Measurements from ENCODE around the gene SASH1. TPM values are rescaled to one million over a fixed set of nuclear protein-coding genes. Genes with fewer than 3 reads are reported as not detected.

SASH1 gene
- total RNA-seq, 6 donors from 2014 or later, result 59.3 to 131 (median 79.2) TPM

DNA sequence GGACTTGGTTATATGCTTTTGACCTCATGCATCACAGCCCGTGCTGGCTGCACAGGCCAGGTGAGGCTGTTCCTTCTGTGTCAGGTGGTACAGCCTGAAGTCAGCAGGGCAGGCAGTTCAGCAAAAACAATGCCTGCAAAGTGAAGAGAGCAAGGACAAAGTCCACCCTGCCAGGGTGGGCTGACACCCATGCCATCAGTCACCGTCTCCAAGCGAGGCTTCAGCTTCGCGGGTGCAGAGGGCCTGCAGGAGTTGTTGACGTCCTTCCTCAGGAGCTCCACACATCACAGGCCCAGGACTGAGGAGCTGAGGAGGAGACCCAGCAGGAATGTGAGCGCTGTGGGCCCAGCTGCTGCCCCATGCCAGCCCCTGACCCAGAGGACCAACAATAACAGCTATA, 111.3 kb downstream of the SASH1 start:
- Histone ChIP-seq H3K36me3 (peaks cover 0 to 8% (median 2%) of the 10 kb centered on the region in 4 donors), H3K27me3 (no peaks in the 10 kb centered on the region), H3K9me3 (no peaks in the 10 kb centered on the region), H3K4me1 (peaks cover 6 to 21% (median 9%) of the 10 kb centered on the region in 4 donors), H3K4me3 (no peak overlapping the region), H3K27ac (peak overlapping the region in 1 of 4 donors; percentile 21)
- no peak for TF ChIP-seq POLR2AphosphoS5 (IDR thresholded peaks at IDR 0.05)
- TF ChIP-seq, protein P1, sequence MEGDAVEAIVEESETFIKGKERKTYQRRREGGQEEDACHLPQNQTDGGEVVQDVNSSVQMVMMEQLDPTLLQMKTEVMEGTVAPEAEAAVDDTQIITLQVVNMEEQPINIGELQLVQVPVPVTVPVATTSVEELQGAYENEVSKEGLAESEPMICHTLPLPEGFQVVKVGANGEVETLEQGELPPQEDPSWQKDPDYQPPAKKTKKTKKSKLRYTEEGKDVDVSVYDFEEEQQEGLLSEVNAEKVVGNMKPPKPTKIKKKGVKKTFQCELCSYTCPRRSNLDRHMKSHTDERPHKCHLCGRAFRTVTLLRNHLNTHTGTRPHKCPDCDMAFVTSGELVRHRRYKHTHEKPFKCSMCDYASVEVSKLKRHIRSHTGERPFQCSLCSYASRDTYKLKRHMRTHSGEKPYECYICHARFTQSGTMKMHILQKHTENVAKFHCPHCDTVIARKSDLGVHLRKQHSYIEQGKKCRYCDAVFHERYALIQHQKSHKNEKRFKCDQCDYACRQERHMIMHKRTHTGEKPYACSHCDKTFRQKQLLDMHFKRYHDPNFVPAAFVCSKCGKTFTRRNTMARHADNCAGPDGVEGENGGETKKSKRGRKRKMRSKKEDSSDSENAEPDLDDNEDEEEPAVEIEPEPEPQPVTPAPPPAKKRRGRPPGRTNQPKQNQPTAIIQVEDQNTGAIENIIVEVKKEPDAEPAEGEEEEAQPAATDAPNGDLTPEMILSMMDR (IDR thresholded peaks at IDR 0.05), result no peak
- TF ChIP-seq EP300 (IDR thresholded peaks at IDR 0.05), result no peak
- no peak for TF ChIP-seq POLR2A (IDR thresholded peaks at IDR 0.05)
- DNase-seq (peak in 1 of 2 donors; percentile 48), ATAC-seq (ENCODE audit: low FRiP score in 2 of 2) (no peak)
- 97 to 100% methylated on average over 1 to 4 of the region's 7 CpGs for WGBS, 2 donors

DNA sequence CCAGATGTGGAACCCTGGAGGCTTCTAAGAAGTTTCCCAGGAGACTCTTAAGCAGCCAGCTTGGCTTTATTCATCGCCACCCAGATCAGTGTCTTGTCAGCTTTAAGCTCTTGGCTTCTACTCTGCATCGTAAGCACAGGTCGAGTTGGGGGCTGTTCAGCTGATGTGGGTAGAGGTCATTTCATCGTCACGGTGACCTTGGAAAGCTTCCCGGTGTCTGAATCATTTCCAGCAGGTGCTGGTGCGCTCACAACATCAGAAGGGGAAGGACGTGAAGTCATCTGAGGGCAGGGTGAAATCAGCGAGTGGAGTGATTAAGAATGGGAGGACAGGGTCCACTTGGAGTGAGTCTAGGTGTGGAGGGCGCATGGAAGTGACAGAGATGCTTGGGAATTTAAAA, 112.6 kb downstream of the SASH1 start:
- TF ChIP-seq, protein P1 (IDR thresholded peaks at IDR 0.05), result no peak
- TF ChIP-seq POLR2AphosphoS5 (IDR thresholded peaks at IDR 0.05) (no peak), EP300 (IDR thresholded peaks at IDR 0.05) (no peak), POLR2A (IDR thresholded peaks at IDR 0.05) (no peak)
- H3K27me3 ChIP-seq, result no peaks in the 10 kb centered on the region
- H3K4me3 ChIP-seq, result no peak overlapping the region
- peaks cover 6 to 21% (median 9%) of the 10 kb centered on the region in 4 donors for H3K4me1 ChIP-seq
- H3K27ac ChIP-seq, result peak overlapping the region in 2 of 4 donors; percentile 8 to 32
- ATAC-seq (ENCODE audit: low FRiP score in 2 of 2) (no peak), DNase-seq (no peak)
- H3K36me3 ChIP-seq, result peaks cover 0 to 8% (median 2%) of the 10 kb centered on the region in 4 donors
- 75 to 78% methylated on average over 9 to 10 of the region's 10 CpGs for WGBS, 2 donors
- H3K9me3 ChIP-seq, result no peaks in the 10 kb centered on the region

DNA sequence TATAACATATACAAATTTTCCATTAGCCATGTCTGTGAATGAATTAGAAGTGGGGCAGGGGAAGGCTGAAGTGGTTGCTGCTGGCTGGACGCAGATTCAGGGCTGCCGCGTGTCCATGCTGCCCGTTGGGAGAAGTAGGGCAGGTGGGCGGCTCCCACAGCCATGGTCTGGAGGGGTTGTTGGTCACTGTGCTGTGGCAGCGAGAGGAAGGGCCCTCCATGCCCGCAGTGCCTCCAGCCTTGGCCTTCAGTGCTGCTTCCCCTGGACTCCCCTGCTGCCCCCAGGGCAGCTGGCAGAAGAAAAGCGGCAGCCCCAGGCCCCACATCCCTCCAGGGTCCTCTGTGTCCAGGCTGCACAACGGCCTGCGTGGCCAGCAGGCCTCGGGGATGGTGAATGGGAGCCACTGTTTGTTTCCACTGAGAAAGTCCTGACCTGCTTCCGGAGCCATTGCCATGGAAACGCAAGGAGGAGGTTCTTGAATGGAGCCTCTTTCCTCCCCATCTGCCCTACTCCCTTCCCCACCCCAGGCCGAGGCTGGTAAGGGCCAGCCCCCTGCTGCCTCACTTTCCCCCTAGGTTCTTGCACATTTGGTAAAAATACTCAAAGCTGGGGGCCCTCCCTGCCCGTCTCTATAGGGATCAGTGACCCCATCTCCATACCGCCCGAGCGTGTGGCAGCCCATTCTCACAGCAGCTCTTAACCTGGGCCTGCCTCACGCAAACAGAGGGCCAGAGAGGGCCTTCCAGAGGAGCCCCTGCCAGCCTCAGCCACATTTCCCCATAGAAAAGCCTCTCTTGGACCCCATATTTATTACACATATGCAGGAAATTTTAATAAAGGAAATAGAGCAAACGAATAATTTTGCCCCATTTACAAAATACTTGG, 113.3 kb downstream of the SASH1 start:
- DNase-seq (peak in 1 of 2 donors; percentile 49), ATAC-seq (ENCODE audit: low FRiP score in 2 of 2) (peak in 1 of 2 donors; percentile 28)
- H3K36me3 ChIP-seq, result peaks cover 0 to 8% (median 2%) of the 10 kb centered on the region in 4 donors
- no peak for TF ChIP-seq POLR2AphosphoS5 (IDR thresholded peaks at IDR 0.05)
- no peak for TF ChIP-seq POLR2A (IDR thresholded peaks at IDR 0.05)
- no peak for TF ChIP-seq EP300 (IDR thresholded peaks at IDR 0.05)
- TF ChIP-seq, protein P1 (IDR thresholded peaks at IDR 0.05), result no peak
- H3K4me3 ChIP-seq, result no peak overlapping the region
- H3K9me3 ChIP-seq, result no peaks in the 10 kb centered on the region
- peaks cover 6 to 23% (median 8%) of the 10 kb centered on the region in 4 donors for H3K4me1 ChIP-seq
- 88 to 92% methylated on average over 16 to 19 of the region's 20 CpGs for WGBS, 2 donors
- H3K27ac ChIP-seq, result peak overlapping the region in 2 of 4 donors; percentile 29 to 32
- no peaks in the 10 kb centered on the region for H3K27me3 ChIP-seq

DNA sequence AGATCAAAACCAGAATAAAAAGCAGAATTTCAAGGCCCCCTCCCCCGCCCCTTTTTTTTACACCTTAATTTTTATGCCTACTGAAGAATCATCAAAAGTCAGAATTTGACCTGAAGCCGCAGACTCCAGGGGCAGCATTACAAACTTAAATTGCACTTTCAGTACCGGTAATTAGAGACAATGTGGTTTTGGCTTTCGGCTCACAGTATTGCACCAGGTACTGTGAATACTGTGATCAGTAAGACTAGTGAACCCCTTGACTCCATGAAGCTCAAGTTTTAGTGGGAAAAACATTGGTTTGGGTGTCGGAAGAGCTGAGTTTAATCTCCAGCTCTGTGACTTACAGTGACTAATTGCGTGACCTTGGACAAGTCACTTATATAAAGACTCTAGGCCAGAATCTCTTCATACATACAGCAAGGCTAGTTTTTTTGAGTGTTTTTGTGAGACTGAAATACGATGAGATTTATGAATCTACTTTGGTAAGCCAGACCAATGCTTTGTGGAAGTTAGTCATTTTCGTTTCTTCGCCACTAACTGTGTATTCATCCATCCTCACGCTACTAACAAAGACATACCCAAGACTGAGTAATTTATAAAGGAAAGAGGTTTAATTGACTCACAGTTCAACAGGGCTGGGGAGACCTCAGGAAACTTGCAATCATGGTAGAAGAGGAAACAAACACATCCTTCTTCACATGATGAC, 114.7 kb downstream of the SASH1 start:
- H3K9me3 ChIP-seq, result no peaks in the 10 kb centered on the region
- H3K4me3 ChIP-seq, result no peak overlapping the region
- 92 to 95% methylated on average over 10 of the region's 10 CpGs for WGBS, 2 donors
- H3K27ac ChIP-seq, result no peak overlapping the region
- DNase-seq, result no peak
- H3K36me3 ChIP-seq, result peaks cover 0 to 8% (median 2%) of the 10 kb centered on the region in 4 donors
- ATAC-seq (ENCODE audit: low FRiP score in 2 of 2), result no peak
- no peak for TF ChIP-seq POLR2A (IDR thresholded peaks at IDR 0.05)
- TF ChIP-seq EP300 (IDR thresholded peaks at IDR 0.05), result no peak
- TF ChIP-seq POLR2AphosphoS5 (IDR thresholded peaks at IDR 0.05), result no peak
- TF ChIP-seq, protein P1 (IDR thresholded peaks at IDR 0.05), result no peak
- peaks cover 3 to 29% (median 14%) of the 10 kb centered on the region in 4 donors for H3K4me1 ChIP-seq
- H3K27me3 ChIP-seq, result no peaks in the 10 kb centered on the region
